GM12878 (cell line): Measurements from ENCODE around the gene NELFE. TPM values are rescaled to one million over a fixed set of nuclear protein-coding genes. Genes with fewer than 3 reads are reported as not detected.

Experiments
- ATAC-seq: fragments of 200-7000 bp; cut with Tn5 transposase; 3 replicates; pipeline ENCODE4 v1.9.1; 2020; ENCODE audit warnings: mild to moderate bottlenecking, moderate library complexity
- BruUV-seq: library from RNA; stranded (reverse); fragments of 400-500 nt; replicated peaks from 2 replicates; lab custom pipeline; 2021; lab: Mats Ljungman, UMichigan
- CTCF ChIA-PET: fragments of 300-600 bp; sonication (Branson Sonifier 250); formaldehyde crosslinking; extraction: SDS; loops from one replicate; lab custom pipeline; 2021; ENCODE audit warnings: inconsistent platforms; lab: Yijun Ruan, JAX
- POLR2A ChIA-PET: fragments of 350-600 bp; formaldehyde crosslinking; extraction: SDS; loops from one replicate; lab custom pipeline; 2021; ENCODE audit warnings: inconsistent platforms; lab: Charles Lee
- RAD21 ChIA-PET: fragments of 300-600 bp; sonication (Branson Sonifier 250); formaldehyde crosslinking; loops from one replicate; lab custom pipeline; 2023; ENCODE audit warnings: antibody characterized with exemption; ENCODE audit not compliant: unreplicated experiment; lab: Charles Lee
- SMC1A ChIA-PET: fragments of 300-600 bp; sonication (Branson Sonifier 250); formaldehyde crosslinking; loops from one replicate; lab custom pipeline; 2023; ENCODE audit not compliant: unreplicated experiment, uncharacterized antibody; lab: Charles Lee
- DNase-seq: peaks from one replicate; pipeline ENCODE4 v3.0.0-alpha.2; 2011; ENCODE audit warnings: low read depth, low spot score
- FAIRE-seq: peaks from 3 replicates; lab custom pipeline; 2011; peaks lifted over from hg19 to GRCh38; lab: Jason Lieb, UNC
- H2AFZ ChIP-seq: 2 replicates; pipeline ENCODE4 v1.6.0; 2011; ENCODE audit warnings: low read depth, low read length, control low read depth; ENCODE audit not compliant: control insufficient read depth
- H3K27ac ChIP-seq: 2 replicates; pipeline ENCODE4 v1.5.1; 2011; ENCODE audit warnings: control low read depth; ENCODE audit not compliant: control insufficient read depth, insufficient read depth
- H3K27me3 ChIP-seq, 2 experiments: replicated peaks in 1 of 2; 2 replicates each; pipeline versions ENCODE4 v1.6.0 to v1.6.1; 2011; ENCODE audit warnings: low read length in 1 of 2; ENCODE audit not compliant: control insufficient read depth in 2 of 2, insufficient read depth in 2 of 2
- H3K36me3 ChIP-seq, 2 experiments: 2 replicates each; pipeline ENCODE4 v1.5.1; 2011; ENCODE audit warnings: low read length in 1 of 2; ENCODE audit not compliant: control insufficient read depth in 2 of 2, insufficient read depth in 2 of 2
- H3K4me1 ChIP-seq: 2 replicates; pipeline ENCODE4 v1.6.1; 2011; ENCODE audit warnings: mild to moderate bottlenecking, low read length, moderate library complexity, mixed read lengths; ENCODE audit not compliant: control insufficient read depth, insufficient read depth
- H3K4me2 ChIP-seq: 2 replicates; pipeline ENCODE4 v1.6.0; 2011; ENCODE audit warnings: control low read depth; ENCODE audit not compliant: control insufficient read depth, insufficient read depth
- H3K4me3 ChIP-seq: fragments of 200-600 bp; sonication (generic); 2 replicates; pipeline ENCODE4 v1.5.1; 2016
- H3K79me2 ChIP-seq: 2 replicates; pipeline ENCODE4 v1.6.0; 2011; ENCODE audit warnings: low read length; ENCODE audit not compliant: control insufficient read depth, insufficient read depth
- H3K9ac ChIP-seq: 2 replicates; pipeline ENCODE4 v1.8.0; 2011; ENCODE audit warnings: low read length, control low read depth, mixed read lengths; ENCODE audit not compliant: control insufficient read depth, insufficient read depth
- H3K9me3 ChIP-seq: replicated peaks from 3 replicates; pipeline ENCODE4 v1.5.1; 2011; ENCODE audit warnings: mild to moderate bottlenecking, low read length; ENCODE audit not compliant: control insufficient read depth, insufficient read depth
- H4K20me1 ChIP-seq: 2 replicates; pipeline ENCODE4 v1.6.0; 2011; ENCODE audit not compliant: control insufficient read depth, insufficient read depth
- CEBPB ChIP-seq, 2 experiments: fragments of 150-350 bp in 1 of 2; IDR thresholded peaks; 2 replicates each; pipeline ENCODE4 v1.6.1; 2012 to 2014; ENCODE audit warnings: low read depth in 2 of 2, low read length in 2 of 2, borderline replicate concordance in 1 of 2, inconsistent platforms in 1 of 2
- CREB1 ChIP-seq: IDR thresholded peaks from 2 replicates; pipeline ENCODE4 v1.6.1; 2012; ENCODE audit warnings: low read depth, mild to moderate bottlenecking, inconsistent platforms
- EP300 ChIP-seq, 2 experiments: fragments of 150-350 bp in 1 of 2; IDR thresholded peaks; 2 replicates each; pipeline ENCODE4 v1.6.1; 2011 to 2012; ENCODE audit warnings: low read depth in 2 of 2, low read length in 2 of 2, borderline replicate concordance in 1 of 2, improper control_type of control experiment in 1 of 2, inconsistent platforms in 1 of 2; ENCODE audit not compliant: control insufficient read depth in 1 of 2
- FOXM1 ChIP-seq: IDR thresholded peaks from 2 replicates; pipeline ENCODE4 v1.6.1; 2012; ENCODE audit warnings: low read depth, mild to moderate bottlenecking, inconsistent platforms, low read length, moderate library complexity
- GABPA ChIP-seq: IDR thresholded peaks from 2 replicates; pipeline ENCODE4 v1.6.1; 2014; ENCODE audit warnings: antibody characterized with exemption, low read depth, mild to moderate bottlenecking, inconsistent platforms
- HCFC1 ChIP-seq: fragments of 150-350 bp; IDR thresholded peaks from 2 replicates; pipeline ENCODE4 v1.6.1; 2014; ENCODE audit warnings: low read length
- HDAC2 ChIP-seq: fragments of 200-600 bp; sonication (generic); IDR thresholded peaks from 2 replicates; pipeline ENCODE4 v1.6.1; 2017
- JUND ChIP-seq: IDR thresholded peaks from 2 replicates; pipeline ENCODE4 v1.6.1; 2012; ENCODE audit warnings: low read depth, mild to moderate bottlenecking, low read length, improper control_type of control experiment, moderate library complexity
- MTA3 ChIP-seq: IDR thresholded peaks from 2 replicates; pipeline ENCODE4 v1.6.1; 2012; ENCODE audit warnings: low read length, inconsistent platforms, borderline replicate concordance
- POLR2A ChIP-seq: IDR thresholded peaks from 2 replicates; pipeline ENCODE4 v1.6.1; 2011; ENCODE audit warnings: low read depth, mild to moderate bottlenecking, low read length
- POLR2AphosphoS5 ChIP-seq: IDR thresholded peaks from 2 replicates; pipeline ENCODE4 v1.6.1; 2011; ENCODE audit warnings: mild to moderate bottlenecking, low read length, inconsistent platforms
- RFX5 ChIP-seq: IDR thresholded peaks from 2 replicates; pipeline ENCODE4 v1.6.1; 2011; ENCODE audit warnings: low read depth, low read length, improper control_type of control experiment
- SREBF1 ChIP-seq: IDR thresholded peaks from 2 replicates; pipeline ENCODE4 v1.6.1; 2012; ENCODE audit warnings: mild to moderate bottlenecking, low read length
- TARDBP ChIP-seq: IDR thresholded peaks from 2 replicates; pipeline ENCODE4 v1.6.1; 2016; ENCODE audit warnings: borderline replicate concordance
- in situ Hi-C: fragments of 300-500 bp; cut with MboI; formaldehyde crosslinking; loops from 9 replicates; pipeline ENCODE4 v1.14.3; 2018; ENCODE audit warnings: mixed read lengths
- intact Hi-C: fragments of 100-400 bp; cut with micrococcal nuclease; formaldehyde crosslinking; loops from one replicate; pipeline ENCODE4 v1.14.2; 2022; ENCODE audit not compliant: unreplicated experiment
- polyA plus RNA-seq, 11 experiments: library from polyadenylated mRNA; depleted of rRNA in 4 of 11; unstranded in 6 of 11; stranded (reverse) in 5 of 11; fragments of >200 nt; fragmentation: Nextera tagmentation in 4 of 11; fragmentation: Illumina TruSeq in 1 of 11; extraction: Ambion mirVana in 4 of 11; extraction: Trizol in 1 of 11; gene quantifications; 1 replicate in 1 of 11; 2 replicates in 10 of 11; pipeline versions ENCODE4 v1.2.1 to v1.2.3, GENCODE V29; 2011 to 2016; ENCODE audit warnings: inconsistent platforms in 2 of 11, missing spikeins in 2 of 11, low read depth in 1 of 11
- total RNA-seq, 4 experiments: library from RNA; depleted of rRNA in 3 of 4; stranded (reverse); fragments of >200 nt in 3 of 4; fragmentation: Illumina TruSeq in 1 of 4; extraction: Trizol in 1 of 4; gene quantifications; 2 replicates each; pipeline versions ENCODE4 v1.2.1 to v1.2.3, GENCODE V29; 2013 to 2021
- TF ChIP-seq, protein P1 (sequence below): fragments of 450-650 bp; IDR thresholded peaks from 2 replicates; pipeline ENCODE4 v1.6.1; 2017; ENCODE audit warnings: low read depth, mild to moderate bottlenecking, moderate library complexity
- TF ChIP-seq, protein P2 (sequence below): fragments of 450-650 bp; IDR thresholded peaks from 2 replicates; pipeline ENCODE4 v1.6.1; 2016; ENCODE audit warnings: mild to moderate bottlenecking, moderate library complexity, borderline replicate concordance

Gene NELFE
- total and polyA plus RNA-seq, 10 of the 15 experiments (the other 5 are each of a cell fraction or from before 2014, with no cell fraction given) = 8.5 to 105 (median 59.7) TPM

DNA sequence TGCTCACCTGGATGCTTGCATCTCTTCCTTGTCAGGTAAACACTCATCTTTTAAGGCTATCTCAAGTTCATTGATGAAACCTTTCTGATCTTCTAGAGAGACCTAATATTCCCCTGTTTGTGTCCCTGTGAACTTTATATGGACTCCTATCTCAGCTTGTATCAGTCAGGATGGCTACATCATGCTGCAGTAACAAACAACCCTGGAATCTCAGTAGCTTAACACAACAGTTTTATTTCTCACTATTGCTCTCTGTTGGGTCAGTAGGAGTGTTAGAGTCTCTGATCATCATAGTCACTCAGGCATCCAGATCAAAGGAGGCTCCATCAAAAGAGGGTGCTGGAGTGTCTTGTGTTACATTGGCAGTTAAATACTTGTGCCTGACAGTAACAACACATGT, 43.4 kb downstream of the NELFE start:
- H3K27ac ChIP-seq = no peak overlapping the region
- no peak overlapping the region for H3K4me2 ChIP-seq
- no peak overlapping the region for H3K4me3 ChIP-seq
- peaks cover 9% of the 10 kb centered on the region for H3K4me1 ChIP-seq
- intact Hi-C loops (no loop called here), in situ Hi-C loops (no loop called here)
- CTCF ChIA-PET = no interaction called here
- H3K9ac ChIP-seq = no peak overlapping the region
- H3K9me3 ChIP-seq = no peaks in the 10 kb centered on the region
- H3K27me3 ChIP-seq = no peaks in the 10 kb centered on the region
- RAD21 ChIA-PET = no interaction called here
- ATAC-seq (no peak), DNase-seq (no peak)
- no TSS peak for BruUV-seq
- no peaks in the 10 kb centered on the region for H4K20me1 ChIP-seq
- H2AFZ ChIP-seq = no peak overlapping the region
- SMC1A ChIA-PET = no interaction called here
- POLR2A ChIA-PET = interaction anchor here (0.6 kb wide), 1 partner anchor 170 kb away, joined by 3 read pairs; no protein-coding TSS in a partner anchor
- TF ChIP-seq TARDBP (no peak), MTA3 (no peak), HCFC1 (no peak), EP300 (IDR thresholded peaks at IDR 0.05; ENCODE audit: borderline replicate concordance in 1 of 2, control insufficient read depth in 1 of 2, low read depth in 2 of 2, low read length in 2 of 2) (no peak), CREB1 (no peak), JUND (no peak), FOXM1 (no peak), POLR2AphosphoS5 (no peak), SREBF1 (no peak), CEBPB (IDR thresholded peaks at IDR 0.05; ENCODE audit: borderline replicate concordance in 1 of 2, low read depth in 2 of 2, low read length in 2 of 2) (no peak), RFX5 (no peak), POLR2A (no peak), GABPA (no peak), HDAC2 (no peak)
- TF ChIP-seq, protein P1, sequence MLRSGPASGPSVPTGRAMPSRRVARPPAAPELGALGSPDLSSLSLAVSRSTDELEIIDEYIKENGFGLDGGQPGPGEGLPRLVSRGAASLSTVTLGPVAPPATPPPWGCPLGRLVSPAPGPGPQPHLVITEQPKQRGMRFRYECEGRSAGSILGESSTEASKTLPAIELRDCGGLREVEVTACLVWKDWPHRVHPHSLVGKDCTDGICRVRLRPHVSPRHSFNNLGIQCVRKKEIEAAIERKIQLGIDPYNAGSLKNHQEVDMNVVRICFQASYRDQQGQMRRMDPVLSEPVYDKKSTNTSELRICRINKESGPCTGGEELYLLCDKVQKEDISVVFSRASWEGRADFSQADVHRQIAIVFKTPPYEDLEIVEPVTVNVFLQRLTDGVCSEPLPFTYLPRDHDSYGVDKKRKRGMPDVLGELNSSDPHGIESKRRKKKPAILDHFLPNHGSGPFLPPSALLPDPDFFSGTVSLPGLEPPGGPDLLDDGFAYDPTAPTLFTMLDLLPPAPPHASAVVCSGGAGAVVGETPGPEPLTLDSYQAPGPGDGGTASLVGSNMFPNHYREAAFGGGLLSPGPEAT = no peak
- TF ChIP-seq, protein P2, sequence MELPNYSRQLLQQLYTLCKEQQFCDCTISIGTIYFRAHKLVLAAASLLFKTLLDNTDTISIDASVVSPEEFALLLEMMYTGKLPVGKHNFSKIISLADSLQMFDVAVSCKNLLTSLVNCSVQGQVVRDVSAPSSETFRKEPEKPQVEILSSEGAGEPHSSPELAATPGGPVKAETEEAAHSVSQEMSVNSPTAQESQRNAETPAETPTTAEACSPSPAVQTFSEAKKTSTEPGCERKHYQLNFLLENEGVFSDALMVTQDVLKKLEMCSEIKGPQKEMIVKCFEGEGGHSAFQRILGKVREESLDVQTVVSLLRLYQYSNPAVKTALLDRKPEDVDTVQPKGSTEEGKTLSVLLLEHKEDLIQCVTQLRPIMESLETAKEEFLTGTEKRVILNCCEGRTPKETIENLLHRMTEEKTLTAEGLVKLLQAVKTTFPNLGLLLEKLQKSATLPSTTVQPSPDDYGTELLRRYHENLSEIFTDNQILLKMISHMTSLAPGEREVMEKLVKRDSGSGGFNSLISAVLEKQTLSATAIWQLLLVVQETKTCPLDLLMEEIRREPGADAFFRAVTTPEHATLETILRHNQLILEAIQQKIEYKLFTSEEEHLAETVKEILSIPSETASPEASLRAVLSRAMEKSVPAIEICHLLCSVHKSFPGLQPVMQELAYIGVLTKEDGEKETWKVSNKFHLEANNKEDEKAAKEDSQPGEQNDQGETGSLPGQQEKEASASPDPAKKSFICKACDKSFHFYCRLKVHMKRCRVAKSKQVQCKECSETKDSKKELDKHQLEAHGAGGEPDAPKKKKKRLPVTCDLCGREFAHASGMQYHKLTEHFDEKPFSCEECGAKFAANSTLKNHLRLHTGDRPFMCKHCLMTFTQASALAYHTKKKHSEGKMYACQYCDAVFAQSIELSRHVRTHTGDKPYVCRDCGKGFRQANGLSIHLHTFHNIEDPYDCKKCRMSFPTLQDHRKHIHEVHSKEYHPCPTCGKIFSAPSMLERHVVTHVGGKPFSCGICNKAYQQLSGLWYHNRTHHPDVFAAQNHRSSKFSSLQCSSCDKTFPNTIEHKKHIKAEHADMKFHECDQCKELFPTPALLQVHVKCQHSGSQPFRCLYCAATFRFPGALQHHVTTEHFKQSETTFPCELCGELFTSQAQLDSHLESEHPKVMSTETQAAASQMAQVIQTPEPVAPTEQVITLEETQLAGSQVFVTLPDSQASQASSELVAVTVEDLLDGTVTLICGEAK = no peak
- TF ChIP-seq, all 136 proteins: peak for 0
- no peaks in the 10 kb centered on the region for H3K36me3 ChIP-seq
- no peaks in the 10 kb centered on the region for H3K79me2 ChIP-seq
- FAIRE-seq = no peak
